ENCODE results near the gene RRP1. TPM values are rescaled to one million over a fixed set of nuclear protein-coding genes. Genes with fewer than 3 reads are reported as not detected.

The RRP1 gene
- total RNA-seq, 4 donors from 2014 or later = 11.1 to 32.2 (median 12.9) TPM

DNA sequence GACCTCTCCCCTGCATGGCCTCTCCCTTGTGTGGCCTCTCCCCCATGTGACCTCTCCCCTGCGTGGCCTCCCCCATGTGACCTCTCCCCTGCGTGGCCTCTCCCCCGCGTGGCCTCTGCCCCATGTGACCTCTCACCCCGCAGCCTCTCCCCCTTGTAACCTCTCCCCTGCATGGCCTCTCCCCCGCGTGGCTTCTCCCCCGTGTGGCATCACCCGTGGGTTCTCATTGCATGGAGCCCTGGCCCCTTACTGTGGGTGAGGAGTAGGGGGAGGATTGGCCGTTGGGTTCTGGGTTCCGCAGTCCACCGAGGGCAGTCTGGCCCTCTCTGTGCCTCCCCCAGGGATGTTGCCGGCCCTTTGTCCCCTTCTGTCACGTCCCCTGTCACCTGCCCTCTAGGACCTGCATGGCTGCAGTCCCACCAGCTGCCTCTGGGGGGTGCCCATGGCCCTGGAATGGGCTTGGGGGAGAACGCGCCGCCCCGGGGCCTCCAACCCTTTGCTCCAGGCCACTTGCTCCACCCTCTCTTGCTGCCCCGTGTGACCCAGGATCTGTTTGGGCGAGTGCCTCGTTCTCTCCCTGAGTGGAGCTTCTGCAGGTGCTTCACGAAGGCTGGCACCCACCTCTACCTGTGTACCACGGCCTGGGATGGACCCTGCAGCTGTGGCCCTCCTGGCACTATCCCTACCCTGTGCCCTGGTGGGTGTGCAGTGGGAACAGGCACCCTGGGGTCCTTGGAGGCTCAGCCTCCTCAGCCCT is 21.3 kb downstream of the RRP1 start:
- no peak overlapping the region for H3K4me3 ChIP-seq
- H3K27me3 ChIP-seq = no peaks in the 10 kb centered on the region
- no peaks in the 10 kb centered on the region for H3K9me3 ChIP-seq
- H3K27ac ChIP-seq = no peak overlapping the region
- DNase-seq = peak; percentile 83 to 94 (median 94)
- peaks cover 0 to 21% (median 11%) of the 10 kb centered on the region in 4 donors for H3K4me1 ChIP-seq
- TF ChIP-seq POLR2A (IDR thresholded peaks at IDR 0.05) = no peak
- TF ChIP-seq CTCF (IDR thresholded peaks at IDR 0.05) = peak; percentile 92 to 99 (median 96)
- no peaks in the 10 kb centered on the region for H3K36me3 ChIP-seq

DNA sequence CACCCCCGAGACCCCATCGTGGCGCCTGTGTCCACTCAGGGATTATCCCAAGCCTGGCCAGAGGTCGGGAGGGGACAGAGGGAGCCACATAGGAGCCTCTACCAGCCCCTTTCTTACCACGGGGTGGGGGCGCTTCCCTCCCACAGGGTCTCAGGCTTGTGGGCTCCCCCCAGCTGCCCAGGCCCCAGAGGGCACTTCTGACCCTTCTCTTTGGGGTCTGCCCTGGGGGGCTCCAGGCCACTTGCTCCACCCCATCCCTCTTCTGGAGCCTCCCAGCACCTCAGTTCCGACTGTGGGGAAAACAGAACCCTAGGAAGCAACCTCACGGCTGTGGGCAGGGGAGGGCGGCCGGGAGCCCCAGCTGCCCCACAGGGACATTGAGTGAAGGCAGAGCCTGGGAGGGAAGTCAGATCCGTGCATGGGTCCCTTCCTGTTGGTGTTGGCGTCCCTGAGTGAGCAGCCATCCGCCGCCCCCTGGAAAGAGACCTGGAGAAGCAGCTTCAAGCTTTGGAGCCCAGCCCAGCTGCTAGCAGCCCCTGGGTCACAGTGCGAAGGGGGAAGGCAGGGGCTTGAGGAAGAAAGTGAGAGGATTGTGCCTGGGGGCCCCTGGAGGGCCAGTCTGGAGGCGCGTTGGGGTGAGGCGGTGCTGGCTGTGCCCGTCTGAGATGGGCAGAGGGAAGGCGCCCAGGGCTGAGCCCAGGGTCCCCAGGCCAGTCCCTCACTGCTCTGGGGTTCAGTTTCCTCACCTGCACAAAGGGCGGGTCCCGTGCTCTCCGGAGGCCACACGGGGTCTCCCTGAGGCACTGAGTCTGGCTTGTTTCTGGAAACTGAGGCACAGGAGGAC is 22.1 kb downstream of the RRP1 start:
- H3K4me1 ChIP-seq = peaks cover 0 to 21% (median 6%) of the 10 kb centered on the region in 4 donors
- DNase-seq = no peak
- no peaks in the 10 kb centered on the region for H3K9me3 ChIP-seq
- H3K4me3 ChIP-seq = peak overlapping the region in 1 of 4 donors; percentile 26
- no peaks in the 10 kb centered on the region for H3K27me3 ChIP-seq
- no peak overlapping the region for H3K27ac ChIP-seq
- no peaks in the 10 kb centered on the region for H3K36me3 ChIP-seq
- TF ChIP-seq CTCF (IDR thresholded peaks at IDR 0.05) = no peak
- TF ChIP-seq POLR2A (IDR thresholded peaks at IDR 0.05) = no peak

DNA sequence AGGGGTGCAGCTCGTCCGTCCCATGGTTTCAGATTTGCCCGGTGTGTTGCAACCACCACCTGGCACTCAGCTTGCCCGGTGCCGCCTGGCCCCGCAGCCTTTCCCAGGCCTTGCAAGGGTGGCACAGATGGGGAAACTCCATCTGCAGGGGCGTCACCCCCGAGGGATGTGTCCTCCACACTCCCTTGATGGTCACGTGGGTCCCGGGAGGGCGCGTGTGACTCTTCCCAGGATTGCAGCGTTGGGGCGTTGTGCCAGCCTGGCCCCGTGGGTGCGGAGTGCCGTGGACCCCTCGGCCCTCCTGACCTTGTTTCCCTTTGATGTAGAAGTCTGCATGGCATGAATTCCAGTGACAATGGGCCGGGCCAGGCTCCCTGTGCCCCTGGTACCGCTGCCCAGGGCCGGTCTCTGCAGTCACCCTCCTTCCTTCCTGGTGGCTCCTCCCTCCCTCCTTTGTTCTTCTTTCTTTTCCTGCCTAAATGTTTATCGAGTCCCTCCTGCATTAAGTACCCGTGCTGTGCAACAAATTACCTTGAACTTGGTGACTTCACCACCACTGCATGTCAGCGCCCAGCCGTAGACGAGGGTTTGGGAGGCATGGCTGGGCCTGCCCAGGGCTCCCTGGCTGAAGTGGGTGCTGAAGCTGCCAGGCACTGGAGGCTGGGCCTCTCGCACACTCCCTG is 22.9 kb downstream of the RRP1 start:
- DNase-seq = peak in 1 of 3 donors; percentile 65
- Histone ChIP-seq H3K4me1 (peaks cover 0 to 21% (median 6%) of the 10 kb centered on the region in 4 donors), H3K27ac (no peak overlapping the region), H3K27me3 (no peaks in the 10 kb centered on the region), H3K4me3 (peak overlapping the region in 2 of 4 donors; percentile 17 to 26), H3K36me3 (no peaks in the 10 kb centered on the region), H3K9me3 (no peaks in the 10 kb centered on the region)
- TF ChIP-seq POLR2A (IDR thresholded peaks at IDR 0.05) (no peak), CTCF (IDR thresholded peaks at IDR 0.05) (no peak)

- Histone ChIP-seq H3K4me1 (peaks cover 0 to 21% (median 6%) of the 10 kb centered on the region in 4 donors), H3K27ac (no peak overlapping the region), H3K36me3 (no peaks in the 10 kb centered on the region), H3K27me3 (no peaks in the 10 kb centered on the region), H3K4me3 (no peak overlapping the region), H3K9me3 (no peaks in the 10 kb centered on the region)
- TF ChIP-seq CTCF (IDR thresholded peaks at IDR 0.05) (no peak), POLR2A (IDR thresholded peaks at IDR 0.05) (no peak)
- no peak for DNase-seq
Observed at GRCh38 chr21:43812957-43813655, 23.7 kb downstream of the RRP1 start.

GRCh38 chr21:43813656-43813980 is 24.2 kb downstream of the RRP1 start:
- TF ChIP-seq CTCF (IDR thresholded peaks at IDR 0.05) = no peak
- no peak for TF ChIP-seq POLR2A (IDR thresholded peaks at IDR 0.05)
- H3K4me3 ChIP-seq = no peak overlapping the region
- no peaks in the 10 kb centered on the region for H3K9me3 ChIP-seq
- H3K27me3 ChIP-seq = no peaks in the 10 kb centered on the region
- DNase-seq = no peak
- H3K27ac ChIP-seq = no peak overlapping the region
- H3K36me3 ChIP-seq = no peaks in the 10 kb centered on the region
- H3K4me1 ChIP-seq = peaks cover 0 to 21% (median 6%) of the 10 kb centered on the region in 4 donors

All from Peyer's patch (tissue), 4 donors.